K562 (cell line): ENCODE data around the gene ZDHHC6. TPM values are rescaled to one million over a fixed set of nuclear protein-coding genes. Genes with fewer than 3 reads are reported as not detected.

ENCODE experiments used
- ATAC-seq: fragments of 200-7000 bp; cut with Tn5 transposase; 3 replicates; pipeline ENCODE4 v1.9.1; 2020; ENCODE audit warnings: moderate library complexity
- BruUV-seq: library from RNA; stranded (reverse); fragments of 400-500 nt; replicated peaks from 2 replicates; lab custom pipeline; 2021; lab: Mats Ljungman, UMichigan
- CTCF ChIA-PET: fragments of 300-600 bp; formaldehyde crosslinking; extraction: SDS; loops from one replicate; lab custom pipeline; 2021; ENCODE audit warnings: low intra/inter-chr PET ratio; lab: Yijun Ruan, JAX
- POLR2A ChIA-PET: fragments of 300-600, 350-650 bp; sonication (Branson Sonifier 250); formaldehyde crosslinking; extraction: SDS; loops from one replicate; lab custom pipeline; 2021; ENCODE audit warnings: antibody characterized with exemption, inconsistent platforms; lab: Yijun Ruan, JAX
- DNase-seq, 4 experiments: peaks; one replicate each; pipeline versions ENCODE4 v3.0.0 to v3.0.0-alpha.2; 2011 to 2018; ENCODE audit warnings: low spot score in 3 of 4, mixed read lengths in 3 of 4; ENCODE audit errors: extremely low read depth in 1 of 4
- FAIRE-seq: peaks from 2 replicates; lab custom pipeline; 2011; peaks lifted over from hg19 to GRCh38; lab: Jason Lieb, UNC
- H2AFZ ChIP-seq: 2 replicates; pipeline ENCODE4 v1.6.0; 2011; ENCODE audit warnings: low read depth, low read length, control low read depth, inconsistent platforms
- H3K27ac ChIP-seq: fragments of 200-600 bp; 3 replicates; pipeline ENCODE4 v1.8.0; 2011; ENCODE audit warnings: low read depth, mild to moderate bottlenecking, control low read depth, inconsistent platforms, low read length, moderate library complexity, mixed read lengths; ENCODE audit errors: extremely low read depth
- H3K27me3 ChIP-seq, 2 experiments: fragments of 300-600 bp in 1 of 2; 2 replicates in 1 of 2; 3 replicates in 1 of 2; pipeline versions ENCODE4 v1.6.0 to v1.8.0; 2011; ENCODE audit warnings: inconsistent platforms in 2 of 2, low read length in 2 of 2, mild to moderate bottlenecking in 1 of 2, mixed read lengths in 1 of 2, moderate library complexity in 1 of 2; ENCODE audit not compliant: control insufficient read depth in 2 of 2, insufficient read depth in 2 of 2
- H3K36me3 ChIP-seq: fragments of 300-600 bp; 3 replicates; pipeline ENCODE4 v1.8.0; 2011; ENCODE audit warnings: mild to moderate bottlenecking, low read length, inconsistent platforms; ENCODE audit not compliant: control insufficient read depth, insufficient read depth
- H3K4me1 ChIP-seq, 2 experiments: fragments of 200-600 bp in 1 of 2; replicated peaks in 1 of 2; 2 replicates in 1 of 2; 3 replicates in 1 of 2; pipeline versions ENCODE4 v1.5.1 to v1.8.0; 2011; ENCODE audit warnings: inconsistent platforms in 2 of 2, low read length in 2 of 2, mild to moderate bottlenecking in 1 of 2, mixed read lengths in 1 of 2, moderate library complexity in 1 of 2; ENCODE audit not compliant: control insufficient read depth in 2 of 2, insufficient read depth in 2 of 2
- H3K4me2 ChIP-seq: 2 replicates; pipeline ENCODE4 v1.6.1; 2011; ENCODE audit warnings: low read length, control low read depth, inconsistent platforms, mixed read lengths; ENCODE audit not compliant: insufficient read depth
- H3K4me3 ChIP-seq: fragments of 200-600 bp; sonication (generic), shearing (Covaris generic); 2 replicates; pipeline ENCODE4 v1.5.1; 2016; ENCODE audit warnings: control low read depth, inconsistent platforms
- H3K79me2 ChIP-seq: fragments of 200-600 bp; 3 replicates; pipeline ENCODE4 v1.8.0; 2011; ENCODE audit warnings: low read length, inconsistent platforms; ENCODE audit not compliant: control insufficient read depth, insufficient read depth
- H3K9ac ChIP-seq, 2 experiments: 2 replicates each; pipeline versions ENCODE4 v1.6.0 to v1.6.1; 2011; ENCODE audit warnings: low read depth in 2 of 2, low read length in 2 of 2, control low read depth in 1 of 2, inconsistent platforms in 1 of 2, mild to moderate bottlenecking in 1 of 2, mixed read lengths in 1 of 2; ENCODE audit not compliant: insufficient read depth in 1 of 2
- H3K9me1 ChIP-seq: one replicate; pipeline ENCODE4 v1.6.0; 2011; ENCODE audit warnings: inconsistent platforms, mild to moderate bottlenecking, low read length, moderate library complexity; ENCODE audit not compliant: control insufficient read depth, insufficient read depth
- H3K9me3 ChIP-seq: replicated peaks from 2 replicates; pipeline ENCODE4 v1.5.1; 2011; ENCODE audit warnings: low read depth, low read length, inconsistent platforms; ENCODE audit not compliant: control insufficient read depth, insufficient read depth
- H4K20me1 ChIP-seq: replicated peaks from 2 replicates; pipeline ENCODE4 v1.6.1; 2011; ENCODE audit warnings: low read length, inconsistent platforms, mixed read lengths; ENCODE audit not compliant: control insufficient read depth, insufficient read depth
- HSF4 ChIP-seq: fragments of 250-450 bp; sonication (Bioruptor Pico); IDR thresholded peaks from 2 replicates; pipeline ENCODE4 v2.1.2; 2022; ENCODE audit warnings: mild to moderate bottlenecking, moderate library complexity, borderline replicate concordance
- SAFB2 ChIP-seq: fragments of 200-400 bp; formaldehyde crosslinking; IDR thresholded peaks from 2 replicates; pipeline ENCODE4 v1.6.1; 2018; ENCODE audit warnings: borderline replicate concordance, low read length, low read depth, moderate library complexity; ENCODE audit not compliant: severe bottlenecking
- ZBTB1 ChIP-seq: sonication (generic); formaldehyde crosslinking; IDR thresholded peaks from 2 replicates; pipeline ENCODE4 v1.8.1; 2023; ENCODE audit warnings: missing genetic modification reagents, low read depth, mild to moderate bottlenecking, borderline replicate concordance
- ZNF174 ChIP-seq: fragments of 250-450 bp; sonication (Bioruptor Pico); IDR thresholded peaks from 2 replicates; pipeline ENCODE4 v1.4.0; 2020; ENCODE audit warnings: mild to moderate bottlenecking
- ZNF239 ChIP-seq: fragments of 250-450 bp; sonication (Bioruptor Pico); IDR thresholded peaks from 2 replicates; pipeline ENCODE4 v1.4.0; 2020; ENCODE audit warnings: mild to moderate bottlenecking
- ZNF583 ChIP-seq: fragments of 250-450 bp; sonication (Bioruptor Pico); IDR thresholded peaks from 2 replicates; pipeline ENCODE4 v1.4.0; 2020
- ZNF644 ChIP-seq: fragments of 200-800 bp; sonication (Bioruptor generic); IDR thresholded peaks from 2 replicates; pipeline ENCODE4 v1.6.1; 2016; ENCODE audit warnings: low read depth, missing genetic modification characterization, missing compliant biosample characterization
- in situ Hi-C: fragments of 300-500 bp; cut with MboI; formaldehyde crosslinking; loops from 4 replicates; pipeline ENCODE4 v1.15.0; 2018; ENCODE audit warnings: inconsistent platforms, mixed read lengths
- intact Hi-C: fragments of 100-400 bp; cut with micrococcal nuclease; formaldehyde crosslinking; loops from 2 replicates; pipeline ENCODE4 v1.14.2; 2022
- polyA plus RNA-seq, 8 experiments: library from polyadenylated mRNA; depleted of rRNA in 4 of 8; stranded (reverse) in 5 of 8; unstranded in 3 of 8; fragments of >200 nt; fragmentation: Nextera tagmentation in 2 of 8; fragmentation: Illumina TruSeq in 1 of 8; extraction: Ambion mirVana in 2 of 8; extraction: Trizol in 1 of 8; gene quantifications; 2 replicates each; pipeline versions ENCODE4 v1.2.1 to v1.2.3, GENCODE V29; 2011 to 2014; ENCODE audit warnings: inconsistent platforms in 1 of 8, missing spikeins in 1 of 8
- total RNA-seq, 7 experiments: library from RNA; depleted of rRNA in 6 of 7; stranded (reverse); fragments of >200 nt in 6 of 7; fragmentation: Illumina TruSeq in 2 of 7; extraction: Trizol in 2 of 7; gene quantifications; 2 replicates each; pipeline versions ENCODE4 v1.2.1 to v1.2.3, GENCODE V29; 2011 to 2021; ENCODE audit warnings: low replicate concordance in 1 of 7
- TF ChIP-seq, protein P1 (sequence below): fragments of 450-650 bp; formaldehyde crosslinking; IDR thresholded peaks from 2 replicates; pipeline ENCODE4 v1.4.0; 2022; ENCODE audit warnings: missing genetic modification characterization

Gene ZDHHC6
- total and polyA plus RNA-seq, 9 of the 15 experiments (the other 6 are each of a cell fraction or from before 2014, with no cell fraction given): 13.6 to 30.5 (median 21.5) TPM

DNA sequence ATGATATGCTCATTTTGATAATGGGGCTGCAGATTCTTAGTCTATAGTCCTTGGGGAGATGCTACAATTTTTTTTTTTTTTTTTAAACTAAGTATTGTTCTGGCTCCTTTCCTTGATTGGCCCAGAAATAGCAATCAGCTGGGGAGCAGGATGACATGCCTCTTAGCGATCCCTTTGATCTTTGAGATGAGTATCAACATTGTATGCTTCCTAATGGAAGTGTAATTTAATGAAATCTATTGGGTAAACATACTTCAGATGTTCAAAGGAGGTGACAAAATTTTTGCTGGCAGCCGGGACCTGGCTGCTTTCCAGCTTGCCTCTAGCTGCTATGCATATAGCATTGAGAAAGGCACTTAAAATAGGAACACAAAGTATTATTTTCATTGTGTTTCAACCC, 43.8 kb upstream of the ZDHHC6 start (continued):
- TF ChIP-seq SAFB2: no peak
- no peak for TF ChIP-seq ZNF174
- TF ChIP-seq ZBTB1 (CRISPR knock-in tag): no peak
- TF ChIP-seq HSF4 (CRISPR knock-in tag): no peak
- TF ChIP-seq, protein P1, sequence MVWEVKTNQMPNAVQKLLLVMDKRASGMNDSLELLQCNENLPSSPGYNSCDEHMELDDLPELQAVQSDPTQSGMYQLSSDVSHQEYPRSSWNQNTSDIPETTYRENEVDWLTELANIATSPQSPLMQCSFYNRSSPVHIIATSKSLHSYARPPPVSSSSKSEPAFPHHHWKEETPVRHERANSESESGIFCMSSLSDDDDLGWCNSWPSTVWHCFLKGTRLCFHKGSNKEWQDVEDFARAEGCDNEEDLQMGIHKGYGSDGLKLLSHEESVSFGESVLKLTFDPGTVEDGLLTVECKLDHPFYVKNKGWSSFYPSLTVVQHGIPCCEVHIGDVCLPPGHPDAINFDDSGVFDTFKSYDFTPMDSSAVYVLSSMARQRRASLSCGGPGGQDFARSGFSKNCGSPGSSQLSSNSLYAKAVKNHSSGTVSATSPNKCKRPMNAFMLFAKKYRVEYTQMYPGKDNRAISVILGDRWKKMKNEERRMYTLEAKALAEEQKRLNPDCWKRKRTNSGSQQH (CRISPR knock-in tag): no peak
- TF ChIP-seq ZNF583: no peak
- no peak for TF ChIP-seq ZNF644 (tag)

DNA sequence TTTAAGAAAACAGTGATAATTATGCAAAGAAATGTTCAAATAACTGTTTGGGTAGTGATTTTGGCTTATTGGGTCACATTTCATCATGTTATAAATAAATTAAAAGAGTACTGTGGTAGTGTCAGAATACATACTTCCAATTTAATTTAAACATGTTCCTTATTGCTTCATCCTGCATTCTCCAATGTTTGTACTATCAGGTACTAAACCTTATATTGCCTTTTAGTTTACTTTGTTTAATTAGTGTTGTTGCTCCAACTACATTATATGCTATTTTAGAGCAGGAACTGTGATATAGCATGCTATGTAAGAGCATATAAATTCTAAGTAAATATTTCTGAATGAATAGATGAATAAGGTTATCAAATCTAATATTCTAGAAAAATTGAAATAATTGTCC, 41.2 kb upstream of the ZDHHC6 start:
- intact Hi-C loops (no loop called here), in situ Hi-C loops (no loop called here)
- no peaks in the 10 kb centered on the region for H3K79me2 ChIP-seq
- ChIA-PET POLR2A (no interaction called here), CTCF (no interaction called here)
- H3K4me3 ChIP-seq: no peak overlapping the region
- no peaks in the 10 kb centered on the region for H3K4me1 ChIP-seq
- no peaks in the 10 kb centered on the region for H4K20me1 ChIP-seq
- no peak overlapping the region for H3K27ac ChIP-seq
- no peak for DNase-seq
- FAIRE-seq: no peak
- no peak overlapping the region for H3K4me2 ChIP-seq
- H3K36me3 ChIP-seq: no peaks in the 10 kb centered on the region
- H3K9me3 ChIP-seq: no peaks in the 10 kb centered on the region
- no peak for ATAC-seq
- H2AFZ ChIP-seq: no peak overlapping the region
- no peak overlapping the region for H3K9ac ChIP-seq
- BruUV-seq: no TSS peak
- no peaks in the 10 kb centered on the region for H3K27me3 ChIP-seq
- no peaks in the 10 kb centered on the region for H3K9me1 ChIP-seq
- no peak for TF ChIP-seq ZNF239 (CRISPR knock-in tag)
